ENCODE measurements around the gene ESR1.

The ESR1 gene

GRCh38 chr6:152008779-152009178 lies 201.3 kb downstream of the ESR1 start:
- TF ChIP-seq, protein P1, sequence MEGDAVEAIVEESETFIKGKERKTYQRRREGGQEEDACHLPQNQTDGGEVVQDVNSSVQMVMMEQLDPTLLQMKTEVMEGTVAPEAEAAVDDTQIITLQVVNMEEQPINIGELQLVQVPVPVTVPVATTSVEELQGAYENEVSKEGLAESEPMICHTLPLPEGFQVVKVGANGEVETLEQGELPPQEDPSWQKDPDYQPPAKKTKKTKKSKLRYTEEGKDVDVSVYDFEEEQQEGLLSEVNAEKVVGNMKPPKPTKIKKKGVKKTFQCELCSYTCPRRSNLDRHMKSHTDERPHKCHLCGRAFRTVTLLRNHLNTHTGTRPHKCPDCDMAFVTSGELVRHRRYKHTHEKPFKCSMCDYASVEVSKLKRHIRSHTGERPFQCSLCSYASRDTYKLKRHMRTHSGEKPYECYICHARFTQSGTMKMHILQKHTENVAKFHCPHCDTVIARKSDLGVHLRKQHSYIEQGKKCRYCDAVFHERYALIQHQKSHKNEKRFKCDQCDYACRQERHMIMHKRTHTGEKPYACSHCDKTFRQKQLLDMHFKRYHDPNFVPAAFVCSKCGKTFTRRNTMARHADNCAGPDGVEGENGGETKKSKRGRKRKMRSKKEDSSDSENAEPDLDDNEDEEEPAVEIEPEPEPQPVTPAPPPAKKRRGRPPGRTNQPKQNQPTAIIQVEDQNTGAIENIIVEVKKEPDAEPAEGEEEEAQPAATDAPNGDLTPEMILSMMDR (IDR thresholded peaks at IDR 0.05; ENCODE audit: low read depth, low read length, poor library complexity, severe bottlenecking) = no peak
- no peak for TF ChIP-seq EZH2phosphoT487 (IDR thresholded peaks at IDR 0.05; ENCODE audit: borderline replicate concordance, low read length)
- no peak overlapping the region for H3K4me3 ChIP-seq (ENCODE audit: low read length)
- no peaks in the 10 kb centered on the region for H4K20me1 ChIP-seq (ENCODE audit: control insufficient read depth, insufficient read depth, low read depth, low read length)
- H3K79me2 ChIP-seq (ENCODE audit: control insufficient read depth, low read length) = no peaks in the 10 kb centered on the region
- no peaks in the 10 kb centered on the region for H3K9me2 ChIP-seq (replicated peaks; ENCODE audit: control insufficient read depth, low read length)
- H3K27ac ChIP-seq (ENCODE audit: low read depth, low read length) = no peak overlapping the region
- H3K27me3 ChIP-seq (ENCODE audit: control insufficient read depth, low read length) = peaks cover 4% of the 10 kb centered on the region; the same call in 1 of the 2 replicates
- no peaks in the 10 kb centered on the region for H3K9me3 ChIP-seq (ENCODE audit: control insufficient read depth, insufficient read depth, low read length)
- H3K4me1 ChIP-seq (ENCODE audit: control insufficient read depth, low read length) = no peaks in the 10 kb centered on the region
- no peaks in the 10 kb centered on the region for H3K36me3 ChIP-seq (ENCODE audit: control insufficient read depth, low read length)
- no peak overlapping the region for H3K4me2 ChIP-seq (ENCODE audit: low read length)
- H3F3A ChIP-seq (ENCODE audit: control insufficient read depth, insufficient read depth) = no peaks in the 10 kb centered on the region

- no peak overlapping the region for H3K4me3 ChIP-seq (ENCODE audit: low read length)
Measured at GRCh38 chr6:152012227-152012626, 204.7 kb downstream of the ESR1 start.

DNA sequence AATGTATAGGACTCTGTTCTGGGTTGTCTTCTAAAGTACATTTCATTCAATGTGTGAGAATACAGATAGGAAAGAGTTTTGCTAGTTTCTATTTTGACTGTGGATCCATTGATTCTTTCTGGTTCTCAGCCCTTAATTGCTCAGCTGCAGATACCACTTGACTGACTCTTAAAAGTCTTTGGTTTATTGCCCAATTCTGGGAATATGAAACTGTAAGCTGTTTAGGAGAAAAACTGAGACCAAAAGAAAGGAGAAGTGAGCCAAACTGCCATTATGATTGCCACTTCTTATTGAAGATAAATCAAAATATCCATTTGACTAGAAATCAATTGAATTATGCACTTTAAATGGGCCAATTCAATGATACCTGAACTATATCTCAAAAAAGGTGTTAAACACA lies 211.4 kb downstream of the ESR1 start:
- Histone ChIP-seq H3K79me2 (ENCODE audit: control insufficient read depth, low read length) (no peaks in the 10 kb centered on the region), H3K9me3 (ENCODE audit: control insufficient read depth, insufficient read depth, low read length) (no peaks in the 10 kb centered on the region), H3K4me1 (ENCODE audit: control insufficient read depth, low read length) (no peaks in the 10 kb centered on the region), H3K4me3 (ENCODE audit: low read length) (no peak overlapping the region), H3K27me3 (ENCODE audit: control insufficient read depth, low read length) (no peaks in the 10 kb centered on the region), H3K27ac (ENCODE audit: low read depth, low read length) (no peak overlapping the region), H3K9me2 (replicated peaks; ENCODE audit: control insufficient read depth, low read length) (no peaks in the 10 kb centered on the region), H3K36me3 (ENCODE audit: control insufficient read depth, low read length) (no peaks in the 10 kb centered on the region), H4K20me1 (ENCODE audit: control insufficient read depth, insufficient read depth, low read depth, low read length) (no peaks in the 10 kb centered on the region), H3F3A (ENCODE audit: control insufficient read depth, insufficient read depth) (no peaks in the 10 kb centered on the region), H3K4me2 (ENCODE audit: low read length) (no peak overlapping the region)
- no peak for TF ChIP-seq EZH2phosphoT487 (IDR thresholded peaks at IDR 0.05; ENCODE audit: borderline replicate concordance, low read length)
- TF ChIP-seq, protein P1 (IDR thresholded peaks at IDR 0.05; ENCODE audit: low read depth, low read length, poor library complexity, severe bottlenecking) = no peak

More at GRCh38 chr6:152012227-152012626, 204.7 kb downstream of the ESR1 start:
- H3K27me3 ChIP-seq (ENCODE audit: control insufficient read depth, low read length) = 0 out of 2 replicates have a peak, but pooled peaks cover 4% of the 10 kb centered on the region
- no peaks in the 10 kb centered on the region for H3K4me1 ChIP-seq (ENCODE audit: control insufficient read depth, low read length)
- H3K36me3 ChIP-seq (ENCODE audit: control insufficient read depth, low read length) = no peaks in the 10 kb centered on the region
- no peak overlapping the region for H3K27ac ChIP-seq (ENCODE audit: low read depth, low read length)
- H3K9me2 ChIP-seq (replicated peaks; ENCODE audit: control insufficient read depth, low read length) = no peaks in the 10 kb centered on the region
- H3K4me2 ChIP-seq (ENCODE audit: low read length) = no peak overlapping the region
- no peak for TF ChIP-seq EZH2phosphoT487 (IDR thresholded peaks at IDR 0.05; ENCODE audit: borderline replicate concordance, low read length)
- TF ChIP-seq, protein P1 (IDR thresholded peaks at IDR 0.05; ENCODE audit: low read depth, low read length, poor library complexity, severe bottlenecking) = no peak
- no peaks in the 10 kb centered on the region for H4K20me1 ChIP-seq (ENCODE audit: control insufficient read depth, insufficient read depth, low read depth, low read length)
- no peaks in the 10 kb centered on the region for H3K9me3 ChIP-seq (ENCODE audit: control insufficient read depth, insufficient read depth, low read length)
- H3F3A ChIP-seq (ENCODE audit: control insufficient read depth, insufficient read depth) = no peaks in the 10 kb centered on the region
- H3K79me2 ChIP-seq (ENCODE audit: control insufficient read depth, low read length) = no peaks in the 10 kb centered on the region

All from DOHH2 (cell line).